Measurements from ENCODE around the gene MTSS2. TPM values are rescaled to one million over a fixed set of nuclear protein-coding genes. Genes with fewer than 3 reads are reported as not detected.
A peak's percentile ranks its signal among the peaks of the same experiment; 100 is the strongest.

The MTSS2 gene
- total RNA-seq, 1 experiment from 2014 or later = 47.6 TPM

DNA sequence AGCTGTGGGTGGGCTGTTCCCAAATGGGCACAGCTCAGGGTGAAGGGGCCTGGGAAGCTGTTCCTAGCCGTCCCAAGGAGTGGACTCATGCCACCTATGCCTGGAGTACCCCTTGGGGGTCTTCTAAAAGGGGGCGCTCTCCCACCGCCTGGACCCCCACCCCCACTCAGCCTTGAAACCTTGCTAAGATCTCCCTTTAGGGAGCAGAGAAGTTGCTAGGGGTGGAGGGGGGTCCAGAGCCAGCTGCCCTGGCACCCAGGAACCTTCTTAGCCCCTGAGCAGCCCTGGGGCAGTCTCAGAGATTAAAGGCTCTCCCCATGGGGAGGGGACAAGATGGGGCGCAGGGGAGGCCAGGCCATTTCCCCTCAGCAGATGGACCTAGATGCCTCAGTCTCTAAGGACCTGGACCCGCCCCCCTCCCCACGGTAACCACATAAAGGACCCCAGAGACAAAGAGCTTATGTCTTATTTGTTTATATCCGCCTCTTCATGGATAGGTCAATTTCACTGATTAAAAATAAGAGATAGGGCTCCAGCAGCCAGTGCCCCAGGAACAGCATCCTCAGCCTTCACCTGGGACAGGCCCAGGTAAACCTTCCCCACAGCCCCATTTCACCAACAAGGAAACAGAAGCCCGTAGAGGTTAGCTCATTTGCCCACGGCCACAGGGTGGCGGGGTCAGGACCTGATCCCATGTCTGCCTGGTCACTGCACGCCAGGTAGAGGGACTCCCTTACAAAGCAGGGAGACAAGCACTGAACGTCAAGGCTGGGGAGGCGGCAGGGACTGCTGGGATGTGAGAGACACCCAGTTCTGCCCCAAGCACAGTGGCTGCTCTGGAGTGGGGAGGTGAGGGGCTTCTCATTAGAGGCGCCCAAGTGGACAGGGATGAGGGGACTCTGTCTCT is 3.4 kb downstream of the MTSS2 start:
- TF ChIP-seq EZH2 (IDR thresholded peaks at IDR 0.05; ENCODE audit: borderline replicate concordance, low read depth, low read length, poor library complexity, severe bottlenecking) = no peak
- TF ChIP-seq, protein P1, sequence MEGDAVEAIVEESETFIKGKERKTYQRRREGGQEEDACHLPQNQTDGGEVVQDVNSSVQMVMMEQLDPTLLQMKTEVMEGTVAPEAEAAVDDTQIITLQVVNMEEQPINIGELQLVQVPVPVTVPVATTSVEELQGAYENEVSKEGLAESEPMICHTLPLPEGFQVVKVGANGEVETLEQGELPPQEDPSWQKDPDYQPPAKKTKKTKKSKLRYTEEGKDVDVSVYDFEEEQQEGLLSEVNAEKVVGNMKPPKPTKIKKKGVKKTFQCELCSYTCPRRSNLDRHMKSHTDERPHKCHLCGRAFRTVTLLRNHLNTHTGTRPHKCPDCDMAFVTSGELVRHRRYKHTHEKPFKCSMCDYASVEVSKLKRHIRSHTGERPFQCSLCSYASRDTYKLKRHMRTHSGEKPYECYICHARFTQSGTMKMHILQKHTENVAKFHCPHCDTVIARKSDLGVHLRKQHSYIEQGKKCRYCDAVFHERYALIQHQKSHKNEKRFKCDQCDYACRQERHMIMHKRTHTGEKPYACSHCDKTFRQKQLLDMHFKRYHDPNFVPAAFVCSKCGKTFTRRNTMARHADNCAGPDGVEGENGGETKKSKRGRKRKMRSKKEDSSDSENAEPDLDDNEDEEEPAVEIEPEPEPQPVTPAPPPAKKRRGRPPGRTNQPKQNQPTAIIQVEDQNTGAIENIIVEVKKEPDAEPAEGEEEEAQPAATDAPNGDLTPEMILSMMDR (conservative IDR thresholded peaks at IDR 0.05; ENCODE audit: low read depth, low read length) = no peak
- BruUV-seq (replicated peaks) = no TSS peak
- ChIA-PET CTCF (no interaction called here), POLR2A (ENCODE audit: low non-redundant PET) (no interaction called here)
- no peak overlapping the region for H3K27ac ChIP-seq (ENCODE audit: low read depth, low read length, poor library complexity, severe bottlenecking)
- intact Hi-C loops (cut with micrococcal nuclease; ENCODE audit: unreplicated experiment) = loop anchor here (10.0 kb wide), 1 partner anchor 682 kb away; no protein-coding TSS in a partner anchor
- H3K27me3 ChIP-seq (replicated peaks; ENCODE audit: insufficient read depth, low read depth, low read length, poor library complexity) = no peaks in the 10 kb centered on the region
- H3K36me3 ChIP-seq (ENCODE audit: insufficient read depth, low read length, poor library complexity, severe bottlenecking) = peaks cover 23% of the 10 kb centered on the region
- peaks cover 22% of the 10 kb centered on the region for H3K4me1 ChIP-seq (ENCODE audit: insufficient read depth, low read length, poor library complexity, severe bottlenecking)
- H3K4me3 ChIP-seq (ENCODE audit: low read depth, low read length, poor library complexity, severe bottlenecking) = no peak overlapping the region
- DNase-seq (ENCODE audit: low spot score) = no peak
- no peaks in the 10 kb centered on the region for H3K9me3 ChIP-seq (ENCODE audit: low read depth, low read length, poor library complexity, severe bottlenecking)

DNA sequence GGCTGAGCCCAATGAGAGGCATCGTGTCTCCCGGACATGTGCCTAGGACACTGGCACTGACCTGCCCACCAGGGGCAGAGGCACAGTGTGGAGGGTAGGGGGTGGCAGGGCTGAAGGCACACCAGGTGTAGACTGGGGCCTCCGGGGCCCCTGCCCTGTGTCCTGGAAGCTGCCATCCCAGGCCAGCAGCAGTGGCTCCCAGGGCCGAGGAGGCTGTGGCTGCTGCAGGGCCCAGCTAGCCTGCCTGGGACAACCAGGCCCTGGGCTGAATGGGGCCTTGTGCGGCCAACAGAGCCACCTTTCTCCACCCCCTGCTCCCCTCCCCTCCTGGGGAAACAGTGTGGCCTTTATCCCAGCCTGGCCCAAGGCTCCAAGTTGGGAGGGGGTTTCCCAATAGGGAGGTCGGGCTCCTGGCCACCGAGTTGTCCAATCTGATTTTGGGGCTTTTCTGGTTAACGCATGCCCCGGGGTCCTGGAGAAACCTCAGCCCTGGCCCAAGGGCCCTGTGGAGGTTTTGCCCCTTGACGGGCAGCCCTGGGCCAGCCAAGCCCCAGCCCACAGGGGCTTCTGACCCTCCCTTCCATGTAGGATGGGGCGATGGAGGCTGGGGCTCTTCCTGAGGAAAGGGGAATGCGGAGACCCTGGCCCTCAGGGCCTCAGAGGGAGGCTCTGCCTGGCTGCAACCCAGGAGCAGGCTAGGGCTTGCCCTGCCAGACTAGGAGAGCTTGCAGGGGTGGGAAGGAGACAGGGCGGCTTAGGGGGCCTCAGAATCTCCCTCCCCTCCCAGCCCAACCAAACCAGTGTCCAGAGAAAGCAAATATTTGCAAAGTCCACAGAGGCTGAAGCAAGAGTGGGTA is 4.2 kb downstream of the MTSS2 start:
- TF ChIP-seq, protein P1 (conservative IDR thresholded peaks at IDR 0.05; ENCODE audit: low read depth, low read length) = no peak
- TF ChIP-seq EZH2 (IDR thresholded peaks at IDR 0.05; ENCODE audit: borderline replicate concordance, low read depth, low read length, poor library complexity, severe bottlenecking) = no peak
- H3K4me3 ChIP-seq (ENCODE audit: low read depth, low read length, poor library complexity, severe bottlenecking) = no peak overlapping the region
- H3K27me3 ChIP-seq (replicated peaks; ENCODE audit: insufficient read depth, low read depth, low read length, poor library complexity) = no peaks in the 10 kb centered on the region
- DNase-seq (ENCODE audit: low spot score) = no peak
- peak overlapping the region; percentile 42 for H3K27ac ChIP-seq (ENCODE audit: low read depth, low read length, poor library complexity, severe bottlenecking)
- no peaks in the 10 kb centered on the region for H3K9me3 ChIP-seq (ENCODE audit: low read depth, low read length, poor library complexity, severe bottlenecking)
- BruUV-seq (replicated peaks) = no TSS peak
- H3K4me1 ChIP-seq (ENCODE audit: insufficient read depth, low read length, poor library complexity, severe bottlenecking) = peaks cover 17% of the 10 kb centered on the region
- ChIA-PET CTCF (interaction anchor here (3.3 kb wide), 1 partner anchor 90 kb away, joined by 21 read pairs; no protein-coding TSS in a partner anchor), POLR2A (ENCODE audit: low non-redundant PET) (no interaction called here)
- intact Hi-C loops (cut with micrococcal nuclease; ENCODE audit: unreplicated experiment) = loop anchor here (2.0 to 10.0 kb wide), 2 partner anchors 89 to 683 kb away; no protein-coding TSS in a partner anchor
- peaks cover 27% of the 10 kb centered on the region for H3K36me3 ChIP-seq (ENCODE audit: insufficient read depth, low read length, poor library complexity, severe bottlenecking)
